Measurements from ENCODE around the gene FRMPD4.

DNA sequence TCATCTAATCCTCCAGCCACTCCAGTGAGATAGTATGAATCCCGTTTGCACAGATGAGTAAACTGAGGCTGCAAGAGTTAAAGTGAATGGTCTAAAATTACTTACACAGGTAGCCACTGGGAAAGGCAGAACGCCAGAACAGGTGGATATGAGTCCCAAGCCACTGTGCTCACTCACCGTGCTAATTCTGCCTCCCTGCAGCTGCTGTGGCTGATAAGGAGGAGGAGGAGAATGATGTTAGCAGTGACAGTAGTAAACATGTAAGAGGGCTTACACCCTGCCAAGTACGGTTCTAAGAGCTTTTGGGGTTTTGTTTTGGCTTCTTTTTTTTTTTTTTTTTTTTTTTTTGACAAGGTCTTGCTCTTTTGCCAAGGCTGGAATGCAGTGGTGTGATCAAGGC, 562.5 kb downstream of the FRMPD4 start:
- TF ChIP-seq REST (IDR thresholded peaks at IDR 0.05; ENCODE audit: low read depth, low read length) (no peak), MAX (IDR thresholded peaks at IDR 0.05; ENCODE audit: low read depth, low read length) (no peak), CTCF (IDR thresholded peaks at IDR 0.05 in 2 of 3, conservative IDR thresholded peaks at IDR 0.05 in 1 of 3; ENCODE audit: control insufficient read depth in 2 of 3, extremely low read depth in 1 of 3, insufficient read depth in 1 of 3, low read depth in 3 of 3, low read length in 3 of 3) (no peak), NFYB (IDR thresholded peaks at IDR 0.05; ENCODE audit: insufficient read depth, low read depth, low read length) (no peak), CBX5 (IDR thresholded peaks at IDR 0.05; ENCODE audit: low read depth) (no peak), POLR2AphosphoS5 (IDR thresholded peaks at IDR 0.05; ENCODE audit: low read length) (no peak), EP300 (IDR thresholded peaks at IDR 0.05; ENCODE audit: borderline replicate concordance in 1 of 2, control insufficient read depth in 1 of 2, low read depth in 2 of 2, low read length in 2 of 2) (no peak), NR2C1 (IDR thresholded peaks at IDR 0.05) (no peak), BHLHE40 (IDR thresholded peaks at IDR 0.05; ENCODE audit: borderline replicate concordance in 1 of 2, low read depth in 2 of 2, low read length in 1 of 2) (no peak), NRF1 (conservative IDR thresholded peaks at IDR 0.05; ENCODE audit: low read depth, low read length) (no peak), EZH2 (IDR thresholded peaks at IDR 0.05; ENCODE audit: borderline replicate concordance, control insufficient read depth, low read depth, low read length) (no peak)

Data from GM12878 (cell line).